ENCODE results near the gene YEATS2. TPM values are rescaled to one million over a fixed set of nuclear protein-coding genes. Genes with fewer than 3 reads are reported as not detected.
"Not testable (repeated sequence)": the region's sequence is repeated elsewhere in the genome, so short reads cannot be mapped to it uniquely, and the experiment has no call there.

YEATS2 gene
- polyA plus RNA-seq, 1 experiment: 35.5 TPM

DNA sequence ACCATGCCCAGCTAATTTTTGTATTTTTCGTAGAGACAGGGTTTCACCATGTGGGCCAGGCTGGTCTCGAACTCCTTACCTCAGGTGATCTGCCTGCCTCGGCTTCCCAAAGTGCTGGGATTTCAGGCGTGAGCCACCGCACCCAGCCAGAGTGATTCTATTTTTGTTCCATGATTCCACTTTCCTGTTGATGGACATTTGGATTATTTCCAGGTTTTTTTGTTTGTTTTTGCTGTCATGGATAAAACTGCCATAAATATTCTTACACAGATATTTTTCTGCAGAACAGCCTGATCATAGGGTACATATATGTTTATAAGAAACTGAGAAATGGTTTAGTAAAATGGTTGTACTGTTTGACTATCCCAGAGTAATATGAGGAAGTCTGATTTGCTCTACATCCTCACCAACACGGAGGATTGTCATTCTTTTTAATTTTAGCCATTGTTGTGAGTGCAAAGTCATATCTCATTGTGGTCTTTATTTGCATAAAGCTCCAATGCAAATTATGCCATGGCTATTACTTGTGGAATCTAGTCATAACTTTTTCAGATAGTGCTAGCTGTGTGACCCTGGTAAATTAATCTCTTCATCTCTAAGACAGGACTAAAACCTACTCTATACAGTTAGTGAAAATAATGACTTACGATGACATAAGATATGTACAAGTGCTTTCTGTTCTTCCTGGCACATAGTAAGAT is 85.1 kb downstream of the YEATS2 start:
- ChIA-PET CTCF (no interaction called here), POLR2A (no interaction called here)
- TF ChIP-seq, protein P1, sequence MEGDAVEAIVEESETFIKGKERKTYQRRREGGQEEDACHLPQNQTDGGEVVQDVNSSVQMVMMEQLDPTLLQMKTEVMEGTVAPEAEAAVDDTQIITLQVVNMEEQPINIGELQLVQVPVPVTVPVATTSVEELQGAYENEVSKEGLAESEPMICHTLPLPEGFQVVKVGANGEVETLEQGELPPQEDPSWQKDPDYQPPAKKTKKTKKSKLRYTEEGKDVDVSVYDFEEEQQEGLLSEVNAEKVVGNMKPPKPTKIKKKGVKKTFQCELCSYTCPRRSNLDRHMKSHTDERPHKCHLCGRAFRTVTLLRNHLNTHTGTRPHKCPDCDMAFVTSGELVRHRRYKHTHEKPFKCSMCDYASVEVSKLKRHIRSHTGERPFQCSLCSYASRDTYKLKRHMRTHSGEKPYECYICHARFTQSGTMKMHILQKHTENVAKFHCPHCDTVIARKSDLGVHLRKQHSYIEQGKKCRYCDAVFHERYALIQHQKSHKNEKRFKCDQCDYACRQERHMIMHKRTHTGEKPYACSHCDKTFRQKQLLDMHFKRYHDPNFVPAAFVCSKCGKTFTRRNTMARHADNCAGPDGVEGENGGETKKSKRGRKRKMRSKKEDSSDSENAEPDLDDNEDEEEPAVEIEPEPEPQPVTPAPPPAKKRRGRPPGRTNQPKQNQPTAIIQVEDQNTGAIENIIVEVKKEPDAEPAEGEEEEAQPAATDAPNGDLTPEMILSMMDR (IDR thresholded peaks at IDR 0.05; ENCODE audit: insufficient read depth, low read depth, low read length): no peak
- no peak overlapping the region for H3K4me3 ChIP-seq (ENCODE audit: low read depth, low read length)
- H3K27me3 ChIP-seq (ENCODE audit: control insufficient read depth, insufficient read depth, low read length): no peaks in the 10 kb centered on the region
- no peak for DNase-seq (ENCODE audit: low read depth)
- H3K36me3 ChIP-seq (ENCODE audit: control insufficient read depth, insufficient read depth, low read length): peaks cover 16% of the 10 kb centered on the region

DNA sequence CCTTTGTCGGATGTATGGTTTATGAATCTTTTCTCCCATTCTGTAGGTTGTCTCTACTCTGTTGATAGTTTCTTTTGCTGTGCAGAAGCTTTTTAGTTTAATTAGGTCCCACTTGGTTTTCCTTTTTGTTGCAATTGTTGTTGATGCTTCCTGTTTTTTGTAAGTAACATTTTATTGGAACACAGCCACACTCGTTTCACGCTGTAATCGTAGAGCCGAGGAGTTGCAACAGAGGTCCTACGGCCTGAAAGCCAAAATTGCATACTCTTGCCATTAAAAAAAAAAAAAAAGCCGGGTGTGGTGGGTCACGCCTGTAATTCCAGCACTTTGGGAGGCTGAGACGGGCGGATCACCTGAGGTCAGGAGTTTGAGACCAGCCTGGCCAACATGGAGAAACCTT is 86.9 kb downstream of the YEATS2 start:
- CTCF ChIA-PET; POLR2A ChIA-PET; H3K27me3 ChIP-seq (ENCODE audit: control insufficient read depth, insufficient read depth, low read length); H3K4me3 ChIP-seq (ENCODE audit: low read depth, low read length); DNase-seq (ENCODE audit: low read depth): not testable (repeated sequence)
- peaks cover 12% of the 10 kb centered on the region for H3K36me3 ChIP-seq (ENCODE audit: control insufficient read depth, insufficient read depth, low read length)

DNA sequence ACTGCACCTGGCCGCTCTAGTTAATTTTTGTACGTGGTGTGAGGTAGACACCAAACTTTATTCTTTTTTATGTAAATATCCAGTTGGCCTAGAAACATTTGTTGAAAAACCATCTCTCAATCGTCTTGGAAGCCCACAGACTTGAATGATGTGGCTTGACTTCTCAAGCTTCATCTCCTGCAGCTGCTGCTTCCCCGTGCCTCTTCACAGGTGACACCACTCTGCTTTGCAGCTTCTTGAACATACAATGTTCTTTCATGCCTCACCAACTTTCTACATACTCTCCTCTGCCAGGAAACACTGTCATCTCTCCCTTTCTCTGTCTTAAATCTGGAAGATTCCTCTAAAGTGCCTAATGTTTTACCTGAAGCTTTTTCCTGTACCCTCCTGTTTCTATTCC is 92.2 kb downstream of the YEATS2 start:
- no peaks in the 10 kb centered on the region for H3K27me3 ChIP-seq (ENCODE audit: control insufficient read depth, insufficient read depth, low read length)
- no peak for DNase-seq (ENCODE audit: low read depth)
- CTCF ChIA-PET: interaction anchor here (0.6 to 1.7 kb wide), 3 partner anchors 10 to 35 kb away, joined by 3 to 4 read pairs (median 3); partner anchors contain the start of gene MAP6D1
- H3K36me3 ChIP-seq (ENCODE audit: control insufficient read depth, insufficient read depth, low read length): peaks cover 10% of the 10 kb centered on the region
- no peak overlapping the region for H3K4me3 ChIP-seq (ENCODE audit: low read depth, low read length)
- POLR2A ChIA-PET: no interaction called here
- TF ChIP-seq, protein P1 (IDR thresholded peaks at IDR 0.05; ENCODE audit: insufficient read depth, low read depth, low read length): no peak

DNA sequence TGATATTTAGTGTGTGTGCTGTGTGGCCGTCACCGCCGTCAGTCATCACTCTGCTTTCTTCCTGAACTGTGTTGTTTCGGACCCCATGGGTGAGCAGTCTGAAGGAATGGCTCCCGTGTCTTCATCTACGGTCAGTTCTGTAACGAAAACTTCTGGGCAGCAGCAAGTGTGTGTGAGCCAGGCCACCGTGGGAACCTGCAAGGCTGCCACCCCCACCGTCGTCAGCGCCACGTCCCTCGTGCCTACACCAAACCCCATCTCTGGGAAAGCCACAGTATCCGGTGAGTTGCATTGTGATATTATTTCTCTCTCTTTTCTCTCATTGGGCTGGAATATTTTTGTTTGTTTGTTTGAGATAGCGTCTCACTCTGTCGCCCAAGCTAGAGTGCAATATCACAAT is 93.1 kb downstream of the YEATS2 start:
- no peak for DNase-seq (ENCODE audit: low read depth)
- Histone ChIP-seq H3K36me3 (ENCODE audit: control insufficient read depth, insufficient read depth, low read length) (peaks cover 10% of the 10 kb centered on the region), H3K4me3 (ENCODE audit: low read depth, low read length) (no peak overlapping the region), H3K27me3 (ENCODE audit: control insufficient read depth, insufficient read depth, low read length) (no peaks in the 10 kb centered on the region)
- ChIA-PET CTCF (interaction anchor here (1.1 kb wide), 1 partner anchor 35 kb away, joined by 3 read pairs; the partner anchor contains the start of gene MAP6D1), POLR2A (no interaction called here)
- TF ChIP-seq, protein P1 (IDR thresholded peaks at IDR 0.05; ENCODE audit: insufficient read depth, low read depth, low read length): no peak

DNA sequence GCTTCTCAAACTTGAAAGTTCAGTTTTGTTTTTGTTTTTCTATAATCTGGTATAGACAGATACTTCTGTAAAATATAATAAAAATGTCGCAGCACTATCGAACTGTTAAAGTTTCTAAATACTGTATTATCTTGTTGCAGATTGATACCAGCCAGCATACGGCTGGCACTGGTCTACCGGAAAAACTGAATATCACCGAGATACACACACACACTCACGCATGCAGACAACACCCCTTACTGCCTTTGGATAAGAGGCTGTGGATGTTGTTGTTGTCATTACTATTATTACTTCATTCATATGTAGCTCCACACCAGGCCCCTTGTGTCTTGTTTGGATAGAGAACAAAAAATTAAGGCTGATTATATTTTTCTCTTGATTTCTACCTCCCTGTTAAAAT is 95.4 kb downstream of the YEATS2 start:
- ChIA-PET POLR2A (no interaction called here), CTCF (no interaction called here)
- Histone ChIP-seq H3K27me3 (ENCODE audit: control insufficient read depth, insufficient read depth, low read length) (no peaks in the 10 kb centered on the region), H3K4me3 (ENCODE audit: low read depth, low read length) (no peak overlapping the region), H3K36me3 (ENCODE audit: control insufficient read depth, insufficient read depth, low read length) (peaks cover 11% of the 10 kb centered on the region)
- TF ChIP-seq, protein P1 (IDR thresholded peaks at IDR 0.05; ENCODE audit: insufficient read depth, low read depth, low read length): no peak
- DNase-seq (ENCODE audit: low read depth): no peak

DNA sequence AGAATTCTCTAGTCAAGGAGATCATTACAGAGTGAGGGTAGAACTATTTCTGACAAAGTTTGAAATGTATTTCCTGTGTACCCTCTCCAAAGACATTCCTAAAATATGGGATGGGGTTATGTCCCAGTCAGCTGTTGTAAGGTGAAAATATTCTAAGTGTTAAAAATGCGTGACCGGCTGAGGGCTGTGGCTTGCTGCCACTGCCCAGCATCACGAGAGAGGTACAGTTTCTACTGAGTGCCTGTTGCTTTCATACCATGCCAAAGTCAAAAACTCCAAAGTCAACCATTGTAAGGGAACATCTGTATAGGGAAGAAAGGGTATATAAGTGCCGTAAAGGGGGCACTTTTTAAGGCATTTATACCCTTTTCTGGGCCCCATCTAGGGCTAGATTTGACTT is 96.9 kb downstream of the YEATS2 start:
- TF ChIP-seq, protein P1 (IDR thresholded peaks at IDR 0.05; ENCODE audit: insufficient read depth, low read depth, low read length): no peak
- Histone ChIP-seq H3K36me3 (ENCODE audit: control insufficient read depth, insufficient read depth, low read length) (peaks cover 15% of the 10 kb centered on the region), H3K4me3 (ENCODE audit: low read depth, low read length) (no peak overlapping the region), H3K27me3 (ENCODE audit: control insufficient read depth, insufficient read depth, low read length) (no peaks in the 10 kb centered on the region)
- CTCF ChIA-PET: no interaction called here
- no peak for DNase-seq (ENCODE audit: low read depth)
- POLR2A ChIA-PET: no interaction called here

Data from BJ (cell line).